HG03521 (cell line): Measurements from ENCODE around the gene MRGPRD.

Experiments used
- ATAC-seq: cut with Tn5 transposase; IDR thresholded peaks from one replicate; pipeline ENCODE4 v1.9.1; 2021; ENCODE audit warnings: mild to moderate bottlenecking, moderate library complexity; ENCODE audit not compliant: unreplicated experiment

Gene MRGPRD

GRCh38 chr11:68970921-68971636 is 9.7 kb downstream of the MRGPRD start:
- ATAC-seq, result no peak

GRCh38 chr11:68969386-68969785 is 11.4 kb downstream of the MRGPRD start:
- no peak for ATAC-seq

- ATAC-seq, result no peak
These were observed 12.2 kb downstream of the MRGPRD start for GRCh38 chr11:68968306-68969250.

- ATAC-seq, result no peak
These were observed 13.6 kb downstream of the MRGPRD start for GRCh38 chr11:68966894-68967780.

- no peak for ATAC-seq
These were observed 14.6 kb downstream of the MRGPRD start for GRCh38 chr11:68965901-68966853.

GRCh38 chr11:68963779-68964178 is 17.0 kb downstream of the MRGPRD start:
- ATAC-seq, result no peak

GRCh38 chr11:68962527-68963250 is 18.1 kb downstream of the MRGPRD start:
- no peak for ATAC-seq

- no peak for ATAC-seq
These were observed 19.5 kb downstream of the MRGPRD start for GRCh38 chr11:68961245-68961644.

GRCh38 chr11:68960294-68961071 is 20.3 kb downstream of the MRGPRD start:
- ATAC-seq, result no peak

- no peak for ATAC-seq
These were observed 21.1 kb downstream of the MRGPRD start for GRCh38 chr11:68959465-68960293.

GRCh38 chr11:68958211-68958610 is 22.6 kb downstream of the MRGPRD start:
- no peak for ATAC-seq

GRCh38 chr11:68956547-68957254 is 24.1 kb downstream of the MRGPRD start:
- ATAC-seq, result no peak

GRCh38 chr11:68956142-68956541 is 24.6 kb downstream of the MRGPRD start:
- ATAC-seq, result no peak

GRCh38 chr11:68955607-68955958 is 25.2 kb downstream of the MRGPRD start:
- ATAC-seq, result no peak

- ATAC-seq, result no peak
These were observed 25.8 kb downstream of the MRGPRD start for GRCh38 chr11:68954836-68955606.

- ATAC-seq, result no peak
These were observed 30.0 kb downstream of the MRGPRD start for GRCh38 chr11:68950762-68951161.
